Lower leg skin (tissue), 4 donors: ENCODE measurements around the gene COA8. TPM values are rescaled to one million over a fixed set of nuclear protein-coding genes. Genes with fewer than 3 reads are reported as not detected.

Experiments used
- DNase-seq, 2 donors: peaks; one replicate each; pipeline ENCODE4 v3.0.0-alpha.2; 2019; ENCODE audit warnings: low spot score in 2 of 2
- H3K4me3 ChIP-seq: fragments of 200-600 bp; sonication (generic); 2 replicates; pipeline ENCODE4 v1.5.1; 2017; ENCODE audit warnings: mild to moderate bottlenecking, low read depth; ENCODE audit not compliant: poor library complexity, severe bottlenecking
- CTCF ChIP-seq, 3 donors: fragments of 450-650 bp; IDR thresholded peaks; one replicate each; pipeline ENCODE4 v1.5.1; 2016; ENCODE audit warnings: antibody characterized with exemption in 3 of 3, mild to moderate bottlenecking in 3 of 3, moderate library complexity in 2 of 3
- POLR2A ChIP-seq, 2 donors: fragments of 450-650 bp; IDR thresholded peaks; one replicate each; pipeline ENCODE4 v1.6.1; 2016 to 2017; ENCODE audit warnings: antibody characterized with exemption in 2 of 2, mild to moderate bottlenecking in 1 of 2, moderate library complexity in 1 of 2
- WGBS, 2 donors: methylation state at CpG; one replicate each; pipeline ENCODE4 v1.1.5; 2018; 5-methylcytosine and 5-hydroxymethylcytosine counted together
- intact Hi-C: fragments of 100-400 bp; cut with DNase I; formaldehyde crosslinking; loops from one replicate; pipeline ENCODE4 v1.15.0; 2023; ENCODE audit warnings: low total_unique reads
- total RNA-seq, 4 donors: library from RNA; depleted of rRNA; stranded (reverse); fragments of >200 nt; gene quantifications; one replicate each; pipeline ENCODE4 v1.1.0, GENCODE V29; 2016

Gene COA8
- total RNA-seq, 4 donors from 2014 or later: 21.0 to 32.9 (median 30.0) TPM

- no peak overlapping the region for H3K4me3 ChIP-seq
- no peak for DNase-seq
- TF ChIP-seq CTCF (IDR thresholded peaks at IDR 0.05): no peak
- 83 to 86% methylated on average over 13 to 20 of the region's 29 CpGs for WGBS, 2 donors
- intact Hi-C loops: loop anchor here (5.0 kb wide), 1 partner anchor 43 kb away; no protein-coding TSS in a partner anchor
Observed at GRCh38 chr14:103545219-103545914, 17.4 kb upstream of the COA8 start.

DNA sequence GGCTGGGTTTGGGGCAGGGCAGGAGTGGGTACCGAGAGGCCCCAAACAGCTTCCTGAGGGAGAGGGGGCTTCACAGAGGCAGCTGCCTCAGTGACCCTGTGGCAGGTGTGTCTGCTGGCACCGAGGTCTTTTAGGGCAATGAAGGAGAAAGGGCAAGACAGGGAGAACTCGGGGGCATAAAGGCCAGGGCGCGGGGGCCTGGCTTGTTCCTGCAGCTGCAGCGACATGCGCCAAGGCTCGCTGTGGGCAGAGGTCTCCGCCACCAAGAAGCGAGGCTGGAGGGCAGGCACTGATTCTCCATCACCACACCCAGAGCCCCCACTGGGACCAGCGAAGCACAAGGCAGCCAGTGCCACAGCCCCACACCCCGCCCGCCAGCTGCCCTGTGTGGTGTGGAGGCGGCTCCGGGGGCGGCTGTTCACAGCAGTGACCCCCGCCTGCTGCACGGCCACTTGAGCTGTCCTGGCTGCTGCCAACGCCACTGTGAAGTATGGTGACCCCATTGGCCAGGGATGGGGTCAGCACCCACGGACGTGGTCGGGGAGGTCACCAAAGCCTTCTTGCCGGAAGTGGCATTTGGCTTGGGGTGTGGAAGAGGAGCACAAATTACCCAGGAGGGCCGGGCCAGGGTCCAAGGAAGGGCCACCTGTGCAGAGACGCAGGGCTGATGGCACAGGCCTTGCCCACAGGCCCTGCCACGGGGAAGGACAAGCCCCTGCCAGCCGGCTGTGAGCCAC is 16.7 kb upstream of the COA8 start:
- intact Hi-C loops: loop anchor here (5.0 kb wide), 1 partner anchor 44 kb away; no protein-coding TSS in a partner anchor
- H3K4me3 ChIP-seq: no peak overlapping the region
- DNase-seq: no peak
- WGBS, 2 donors: 71 to 75% methylated on average over 17 to 26 of the region's 27 CpGs
- TF ChIP-seq POLR2A (IDR thresholded peaks at IDR 0.05) (no peak), CTCF (IDR thresholded peaks at IDR 0.05) (no peak)

GRCh38 chr14:103546652-103547454 is 15.9 kb upstream of the COA8 start:
- 24 to 27% methylated on average over 10 to 12 of the region's 21 CpGs for whole genome bisulfite sequencing, 2 donors
- intact Hi-C loops: loop anchor here (5.0 kb wide), 1 partner anchor 45 kb away; no protein-coding TSS in a partner anchor
- no peak overlapping the region for H3K4me3 ChIP-seq
- DNase-seq: peak in 1 of 2 donors; percentile 39
- TF ChIP-seq POLR2A (IDR thresholded peaks at IDR 0.05) (no peak), CTCF (IDR thresholded peaks at IDR 0.05) (peak in 1 of 3 donors; percentile 90)

- 86% methylated on average over 11 of the region's 11 CpGs for WGBS, 2 donors
- H3K4me3 ChIP-seq: no peak overlapping the region
- no peak for DNase-seq
- TF ChIP-seq CTCF (IDR thresholded peaks at IDR 0.05) (no peak), POLR2A (IDR thresholded peaks at IDR 0.05) (no peak)
- intact Hi-C loops: loop anchor here (5.0 kb wide), 1 partner anchor 45 kb away; no protein-coding TSS in a partner anchor
Observed at GRCh38 chr14:103547455-103547940, 15.3 kb upstream of the COA8 start.

GRCh38 chr14:103547941-103548462 is 14.8 kb upstream of the COA8 start:
- TF ChIP-seq CTCF (IDR thresholded peaks at IDR 0.05): no peak
- no peak for TF ChIP-seq POLR2A (IDR thresholded peaks at IDR 0.05)
- DNase-seq: no peak
- H3K4me3 ChIP-seq: no peak overlapping the region
- WGBS, 2 donors: 78% methylated on average over 18 of the region's 18 CpGs
- intact Hi-C loops: loop anchor here (5.0 kb wide), 1 partner anchor 46 kb away; no protein-coding TSS in a partner anchor
